H1 (cell line): Measurements from ENCODE around the gene UGGT1. TPM values are rescaled to one million over a fixed set of nuclear protein-coding genes. Genes with fewer than 3 reads are reported as not detected.

ENCODE experiments used
- CHD7 ChIP-seq: fragments of 300-600 bp; sonication (generic); IDR thresholded peaks from 2 replicates; pipeline ENCODE4 v1.7.1; 2012; ENCODE audit warnings: low read length, moderate library complexity, mild to moderate bottlenecking, inconsistent platforms; ENCODE audit not compliant: insufficient replicate concordance
- CTCF ChIP-seq, 3 experiments: IDR thresholded peaks; 1 replicate in 2 of 3; 2 replicates in 1 of 3; pipeline versions ENCODE4 v1.5.1 to v1.6.1; 2011; ENCODE audit warnings: low read length in 3 of 3, mild to moderate bottlenecking in 3 of 3, inconsistent platforms in 2 of 3, low read depth in 1 of 3, moderate library complexity in 1 of 3; ENCODE audit not compliant: insufficient read depth in 1 of 3; ENCODE audit errors: control extremely low read depth in 1 of 3
- EP300 ChIP-seq, 2 experiments: IDR thresholded peaks; 1 replicate in 1 of 2; 2 replicates in 1 of 2; pipeline ENCODE4 v1.6.1; 2011 to 2012; ENCODE audit warnings: low read depth in 2 of 2, low read length in 2 of 2, mild to moderate bottlenecking in 2 of 2, borderline replicate concordance in 1 of 2, inconsistent platforms in 1 of 2, moderate library complexity in 1 of 2
- MAFK ChIP-seq: IDR thresholded peaks from 2 replicates; pipeline ENCODE4 v1.6.1; 2012; ENCODE audit warnings: low read depth, mild to moderate bottlenecking, improper control_type of control experiment, low read length
- SAP30 ChIP-seq: fragments of 300-600 bp; sonication (generic); IDR thresholded peaks from 2 replicates; pipeline ENCODE4 v1.7.1; 2012; ENCODE audit warnings: low read length, moderate library complexity, mild to moderate bottlenecking, inconsistent platforms; ENCODE audit not compliant: insufficient read depth, insufficient replicate concordance
- SUZ12 ChIP-seq: fragments of 200-600 bp; sonication (generic); IDR thresholded peaks from 2 replicates; pipeline ENCODE4 v1.6.1; 2012; ENCODE audit warnings: mild to moderate bottlenecking, inconsistent platforms, low read length, moderate library complexity, mixed read lengths
- polyA plus RNA-seq, 7 experiments: library from polyadenylated mRNA; depleted of rRNA in 3 of 7; stranded (reverse) in 5 of 7; unstranded in 2 of 7; fragments of >200 nt in 5 of 7; fragments of 200-250 nt in 2 of 7; gene quantifications; 1 replicate in 5 of 7; 2 replicates in 1 of 7; 4 replicates in 1 of 7; pipeline versions ENCODE4 v1.2.1 to v1.2.3, GENCODE V29; 2011 to 2013; ENCODE audit warnings: missing spikeins in 2 of 7, mixed read lengths in 2 of 7
- total RNA-seq: library from RNA; stranded (reverse); fragmentation: NEBNext Ultra II Directional; extraction: Animal tissue kit (Norgen Biotek cat#: 25700); gene quantifications from 2 replicates; pipeline ENCODE4 v1.2.1, GENCODE V29; 2021

Gene UGGT1
- total and polyA plus RNA-seq, 2 of the 8 experiments (the other 6 are each of a cell fraction or from before 2014, with no cell fraction given) = 14.9 to 57.3 TPM

GRCh38 chr2:128137094-128137616, 46.2 kb downstream of the UGGT1 start (continued):
- TF ChIP-seq CTCF (IDR thresholded peaks at IDR 0.05; ENCODE audit: control extremely low read depth in 1 of 3, insufficient read depth in 1 of 3, low read depth in 1 of 3, low read length in 3 of 3) (no peak), CHD7 (no peak), EP300 (IDR thresholded peaks at IDR 0.05; ENCODE audit: borderline replicate concordance in 1 of 2, low read depth in 2 of 2, low read length in 2 of 2) (no peak), MAFK (no peak), SAP30 (no peak), SUZ12 (no peak)
- TF ChIP-seq, all 59 proteins: peak for 0
